HepG2 (cell line): Measurements from ENCODE around the gene APBA3.

ENCODE experiments used
- NR2C2 ChIP-seq: sonication (generic); formaldehyde crosslinking; IDR thresholded peaks from 2 replicates; pipeline ENCODE4 v1.4.0; 2020; ENCODE audit warnings: missing genetic modification reagents, mild to moderate bottlenecking, moderate library complexity, borderline replicate concordance
- SMAD1 ChIP-seq: sonication (generic); formaldehyde crosslinking; IDR thresholded peaks from 2 replicates; pipeline ENCODE4 v1.4.0; 2020; ENCODE audit warnings: missing genetic modification reagents, low read depth, mild to moderate bottlenecking, borderline replicate concordance
- ZBTB7A ChIP-seq: sonication (generic); formaldehyde crosslinking; IDR thresholded peaks from 2 replicates; pipeline ENCODE4 v1.8.0; 2022; ENCODE audit warnings: mild to moderate bottlenecking, missing genetic modification reagents
- ZNF589 ChIP-seq: sonication (generic); formaldehyde crosslinking; conservative IDR thresholded peaks from 2 replicates; pipeline ENCODE4 v1.8.0; 2022; ENCODE audit warnings: mild to moderate bottlenecking, moderate library complexity, missing genetic modification reagents
- TF ChIP-seq, protein P1 (sequence below): sonication (generic); formaldehyde crosslinking; IDR thresholded peaks from 2 replicates; pipeline ENCODE4 v1.5.0; 2020; ENCODE audit warnings: mild to moderate bottlenecking, missing genetic modification reagents, moderate library complexity
- TF ChIP-seq, protein P2 (sequence below), 2 experiments: IDR thresholded peaks; 2 replicates each; pipeline ENCODE4 v1.6.1; 2011 to 2012; ENCODE audit warnings: low read length in 2 of 2, borderline replicate concordance in 1 of 2, low read depth in 1 of 2, mild to moderate bottlenecking in 1 of 2, moderate library complexity in 1 of 2
- TF ChIP-seq, protein P3 (sequence below): sonication (generic); formaldehyde crosslinking; IDR thresholded peaks from 2 replicates; pipeline ENCODE4 v1.4.0; 2020; ENCODE audit warnings: missing genetic modification reagents

DNA sequence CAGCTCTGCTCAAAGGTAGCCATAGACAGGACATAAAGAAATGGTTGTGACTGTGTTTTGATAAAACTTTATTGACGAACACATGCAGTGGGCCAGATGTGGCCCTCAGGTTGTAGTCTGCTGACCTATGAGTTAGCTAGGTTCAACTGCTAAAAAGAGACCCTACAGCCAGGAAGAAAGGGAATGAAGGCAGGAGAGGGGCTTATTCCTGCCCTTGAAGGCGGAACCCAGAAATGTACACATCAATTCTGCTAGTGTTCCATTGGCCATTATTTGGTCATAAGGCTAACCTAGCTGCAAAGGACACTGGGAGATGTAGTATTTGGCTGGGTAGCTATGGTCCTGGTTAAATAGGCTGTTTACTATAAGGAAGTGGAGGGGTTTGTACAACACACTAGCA is 18.0 kb downstream of the APBA3 start:
- TF ChIP-seq, protein P1, sequence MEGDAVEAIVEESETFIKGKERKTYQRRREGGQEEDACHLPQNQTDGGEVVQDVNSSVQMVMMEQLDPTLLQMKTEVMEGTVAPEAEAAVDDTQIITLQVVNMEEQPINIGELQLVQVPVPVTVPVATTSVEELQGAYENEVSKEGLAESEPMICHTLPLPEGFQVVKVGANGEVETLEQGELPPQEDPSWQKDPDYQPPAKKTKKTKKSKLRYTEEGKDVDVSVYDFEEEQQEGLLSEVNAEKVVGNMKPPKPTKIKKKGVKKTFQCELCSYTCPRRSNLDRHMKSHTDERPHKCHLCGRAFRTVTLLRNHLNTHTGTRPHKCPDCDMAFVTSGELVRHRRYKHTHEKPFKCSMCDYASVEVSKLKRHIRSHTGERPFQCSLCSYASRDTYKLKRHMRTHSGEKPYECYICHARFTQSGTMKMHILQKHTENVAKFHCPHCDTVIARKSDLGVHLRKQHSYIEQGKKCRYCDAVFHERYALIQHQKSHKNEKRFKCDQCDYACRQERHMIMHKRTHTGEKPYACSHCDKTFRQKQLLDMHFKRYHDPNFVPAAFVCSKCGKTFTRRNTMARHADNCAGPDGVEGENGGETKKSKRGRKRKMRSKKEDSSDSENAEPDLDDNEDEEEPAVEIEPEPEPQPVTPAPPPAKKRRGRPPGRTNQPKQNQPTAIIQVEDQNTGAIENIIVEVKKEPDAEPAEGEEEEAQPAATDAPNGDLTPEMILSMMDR (CRISPR knock-in tag) = no peak
- TF ChIP-seq, protein P2, sequence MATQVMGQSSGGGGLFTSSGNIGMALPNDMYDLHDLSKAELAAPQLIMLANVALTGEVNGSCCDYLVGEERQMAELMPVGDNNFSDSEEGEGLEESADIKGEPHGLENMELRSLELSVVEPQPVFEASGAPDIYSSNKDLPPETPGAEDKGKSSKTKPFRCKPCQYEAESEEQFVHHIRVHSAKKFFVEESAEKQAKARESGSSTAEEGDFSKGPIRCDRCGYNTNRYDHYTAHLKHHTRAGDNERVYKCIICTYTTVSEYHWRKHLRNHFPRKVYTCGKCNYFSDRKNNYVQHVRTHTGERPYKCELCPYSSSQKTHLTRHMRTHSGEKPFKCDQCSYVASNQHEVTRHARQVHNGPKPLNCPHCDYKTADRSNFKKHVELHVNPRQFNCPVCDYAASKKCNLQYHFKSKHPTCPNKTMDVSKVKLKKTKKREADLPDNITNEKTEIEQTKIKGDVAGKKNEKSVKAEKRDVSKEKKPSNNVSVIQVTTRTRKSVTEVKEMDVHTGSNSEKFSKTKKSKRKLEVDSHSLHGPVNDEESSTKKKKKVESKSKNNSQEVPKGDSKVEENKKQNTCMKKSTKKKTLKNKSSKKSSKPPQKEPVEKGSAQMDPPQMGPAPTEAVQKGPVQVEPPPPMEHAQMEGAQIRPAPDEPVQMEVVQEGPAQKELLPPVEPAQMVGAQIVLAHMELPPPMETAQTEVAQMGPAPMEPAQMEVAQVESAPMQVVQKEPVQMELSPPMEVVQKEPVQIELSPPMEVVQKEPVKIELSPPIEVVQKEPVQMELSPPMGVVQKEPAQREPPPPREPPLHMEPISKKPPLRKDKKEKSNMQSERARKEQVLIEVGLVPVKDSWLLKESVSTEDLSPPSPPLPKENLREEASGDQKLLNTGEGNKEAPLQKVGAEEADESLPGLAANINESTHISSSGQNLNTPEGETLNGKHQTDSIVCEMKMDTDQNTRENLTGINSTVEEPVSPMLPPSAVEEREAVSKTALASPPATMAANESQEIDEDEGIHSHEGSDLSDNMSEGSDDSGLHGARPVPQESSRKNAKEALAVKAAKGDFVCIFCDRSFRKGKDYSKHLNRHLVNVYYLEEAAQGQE (IDR thresholded peaks at IDR 0.05; ENCODE audit: borderline replicate concordance in 1 of 2, low read depth in 1 of 2, low read length in 2 of 2) = no peak
- TF ChIP-seq SMAD1 (CRISPR knock-in tag) (no peak), ZNF589 (CRISPR knock-in tag) (no peak), ZBTB7A (CRISPR knock-in tag) (no peak), NR2C2 (CRISPR knock-in tag) (no peak)
- TF ChIP-seq, protein P3, sequence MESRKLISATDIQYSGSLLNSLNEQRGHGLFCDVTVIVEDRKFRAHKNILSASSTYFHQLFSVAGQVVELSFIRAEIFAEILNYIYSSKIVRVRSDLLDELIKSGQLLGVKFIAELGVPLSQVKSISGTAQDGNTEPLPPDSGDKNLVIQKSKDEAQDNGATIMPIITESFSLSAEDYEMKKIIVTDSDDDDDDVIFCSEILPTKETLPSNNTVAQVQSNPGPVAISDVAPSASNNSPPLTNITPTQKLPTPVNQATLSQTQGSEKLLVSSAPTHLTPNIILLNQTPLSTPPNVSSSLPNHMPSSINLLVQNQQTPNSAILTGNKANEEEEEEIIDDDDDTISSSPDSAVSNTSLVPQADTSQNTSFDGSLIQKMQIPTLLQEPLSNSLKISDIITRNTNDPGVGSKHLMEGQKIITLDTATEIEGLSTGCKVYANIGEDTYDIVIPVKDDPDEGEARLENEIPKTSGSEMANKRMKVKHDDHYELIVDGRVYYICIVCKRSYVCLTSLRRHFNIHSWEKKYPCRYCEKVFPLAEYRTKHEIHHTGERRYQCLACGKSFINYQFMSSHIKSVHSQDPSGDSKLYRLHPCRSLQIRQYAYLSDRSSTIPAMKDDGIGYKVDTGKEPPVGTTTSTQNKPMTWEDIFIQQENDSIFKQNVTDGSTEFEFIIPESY (CRISPR knock-in tag) = no peak
